ENCODE results near the gene MDM2. TPM values are rescaled to one million over a fixed set of nuclear protein-coding genes. Genes with fewer than 3 reads are reported as not detected.

Gene MDM2
- total RNA-seq, 2 experiments from 2014 or later, result 148 to 153 TPM

- Mint-ChIP-seq H3K9me3 (no peaks in the 10 kb centered on the region), H3K36me3 (ENCODE audit: low read depth) (no peaks in the 10 kb centered on the region), H3K27ac (no peak overlapping the region), H3K4me3 (no peak overlapping the region), H3K4me1 (ENCODE audit: low read depth) (peaks cover 3% of the 10 kb centered on the region), H3K27me3 (peaks cover 13% of the 10 kb centered on the region)
- no peak for TF ChIP-seq CTCF (IDR thresholded peaks at IDR 0.05)
- intact Hi-C loops (cut with micrococcal nuclease), result no loop called here
- ATAC-seq (no peak), DNase-seq (no peak)
- CTCF ChIA-PET, result no interaction called here
- POLR2A ChIA-PET, result interaction anchor here (1.5 kb wide), 1 partner anchor 11 kb away, joined by 4 read pairs; no protein-coding TSS in a partner anchor
Measured at GRCh38 chr12:68900241-68900640, 92.3 kb downstream of the MDM2 start.

Other genes starting within 250 kb of the MDM2 start
- 100 to 1,000 TPM; 187 to 192 TPM for gene RAP1B, start 197.3 kb upstream of the MDM2 start, total RNA-seq
- gene NUP107, start 121.2 kb upstream of the MDM2 start, total RNA-seq, result 100 to 1,000 TPM; 142 to 143 TPM
- gene SLC35E3, start 62.0 kb upstream of the MDM2 start, total RNA-seq, result 1 to 10 TPM; 5.3 to 5.6 TPM
- gene CPM, start 125.0 kb downstream of the MDM2 start, total RNA-seq, result 1 to 10 TPM; 3.0 to 5.8 TPM